Measurements from ENCODE around the gene INTS13. TPM values are rescaled to one million over a fixed set of nuclear protein-coding genes. Genes with fewer than 3 reads are reported as not detected.

The INTS13 gene
- total and polyA plus RNA-seq, 4 donors: 12.4 to 21.8 (median 17.9) TPM

- 94 to 98% methylated on average over 1 of the region's 1 CpG for WGBS, 2 donors
- TF ChIP-seq, protein P1, sequence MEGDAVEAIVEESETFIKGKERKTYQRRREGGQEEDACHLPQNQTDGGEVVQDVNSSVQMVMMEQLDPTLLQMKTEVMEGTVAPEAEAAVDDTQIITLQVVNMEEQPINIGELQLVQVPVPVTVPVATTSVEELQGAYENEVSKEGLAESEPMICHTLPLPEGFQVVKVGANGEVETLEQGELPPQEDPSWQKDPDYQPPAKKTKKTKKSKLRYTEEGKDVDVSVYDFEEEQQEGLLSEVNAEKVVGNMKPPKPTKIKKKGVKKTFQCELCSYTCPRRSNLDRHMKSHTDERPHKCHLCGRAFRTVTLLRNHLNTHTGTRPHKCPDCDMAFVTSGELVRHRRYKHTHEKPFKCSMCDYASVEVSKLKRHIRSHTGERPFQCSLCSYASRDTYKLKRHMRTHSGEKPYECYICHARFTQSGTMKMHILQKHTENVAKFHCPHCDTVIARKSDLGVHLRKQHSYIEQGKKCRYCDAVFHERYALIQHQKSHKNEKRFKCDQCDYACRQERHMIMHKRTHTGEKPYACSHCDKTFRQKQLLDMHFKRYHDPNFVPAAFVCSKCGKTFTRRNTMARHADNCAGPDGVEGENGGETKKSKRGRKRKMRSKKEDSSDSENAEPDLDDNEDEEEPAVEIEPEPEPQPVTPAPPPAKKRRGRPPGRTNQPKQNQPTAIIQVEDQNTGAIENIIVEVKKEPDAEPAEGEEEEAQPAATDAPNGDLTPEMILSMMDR (IDR thresholded peaks at IDR 0.05; ENCODE audit: control extremely low read depth, extremely low read depth): no peak
- ATAC-seq (ENCODE audit: insufficient read depth, low FRiP score): no peak
These were observed 41.0 kb upstream of the INTS13 start for GRCh38 chr12:26978801-26979200.

DNA sequence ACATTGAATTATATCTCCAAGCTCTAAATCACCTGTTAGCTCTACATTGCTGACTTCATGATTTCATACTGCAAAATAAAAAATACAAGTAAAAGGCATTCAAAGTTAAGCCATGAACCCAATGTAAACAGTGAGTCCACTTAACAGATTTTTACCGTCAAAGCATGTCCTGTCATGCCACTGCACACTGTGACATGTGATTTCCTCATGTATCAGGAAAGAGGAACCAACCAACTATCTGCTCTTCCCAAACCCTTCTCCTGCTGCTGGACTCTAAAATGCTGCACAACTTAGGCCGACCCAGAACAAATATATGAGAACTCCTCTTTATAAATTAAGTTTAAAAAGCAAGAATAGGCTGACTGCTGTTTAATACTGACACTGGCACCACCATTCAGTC is 38.9 kb upstream of the INTS13 start:
- peaks cover 0 to 17% (median 9%) of the 10 kb centered on the region in 4 donors for H3K36me3 ChIP-seq (ENCODE audit: control insufficient read depth in 4 of 4, insufficient read depth in 4 of 4, low read length in 4 of 4)
- 42 to 70% methylated on average over 2 of the region's 2 CpGs for WGBS, 2 donors
- no peak overlapping the region for H3K4me3 ChIP-seq
- no peak for ATAC-seq (ENCODE audit: insufficient read depth, low FRiP score)
- H3K4me1 ChIP-seq (ENCODE audit: control insufficient read depth in 5 of 5, insufficient read depth in 5 of 5, low read length in 5 of 5): no peaks in the 10 kb centered on the region
- DNase-seq: no peak
- H3K9me3 ChIP-seq (ENCODE audit: control insufficient read depth in 4 of 4, insufficient read depth in 3 of 4, low read length in 3 of 4): no peaks in the 10 kb centered on the region
- TF ChIP-seq, protein P1 (IDR thresholded peaks at IDR 0.05; ENCODE audit: control extremely low read depth, extremely low read depth): no peak
- H3K27ac ChIP-seq (ENCODE audit: low read depth in 1 of 2, low read length in 1 of 2): no peak overlapping the region
- H3K9ac ChIP-seq (ENCODE audit: insufficient read depth in 1 of 2, low read length in 2 of 2): no peak overlapping the region
- H3K27me3 ChIP-seq (ENCODE audit: control insufficient read depth in 3 of 3, insufficient read depth in 3 of 3, low read length in 2 of 3): no peaks in the 10 kb centered on the region

More at GRCh38 chr12:26978801-26979200, 41.0 kb upstream of the INTS13 start:
- Histone ChIP-seq H3K27me3 (ENCODE audit: control insufficient read depth in 3 of 3, insufficient read depth in 3 of 3, low read length in 2 of 3) (no peaks in the 10 kb centered on the region), H3K27ac (ENCODE audit: low read depth in 1 of 2, low read length in 1 of 2) (no peak overlapping the region), H3K9me3 (ENCODE audit: control insufficient read depth in 4 of 4, insufficient read depth in 3 of 4, low read length in 3 of 4) (no peaks in the 10 kb centered on the region), H3K4me3 (no peak overlapping the region), H3K9ac (ENCODE audit: insufficient read depth in 1 of 2, low read length in 2 of 2) (no peak overlapping the region), H3K36me3 (ENCODE audit: control insufficient read depth in 4 of 4, insufficient read depth in 4 of 4, low read length in 4 of 4) (peaks cover 0 to 10% (median 9%) of the 10 kb centered on the region in 4 donors), H3K4me1 (ENCODE audit: control insufficient read depth in 5 of 5, insufficient read depth in 5 of 5, low read length in 5 of 5) (no peaks in the 10 kb centered on the region)
- DNase-seq: no peak

DNA sequence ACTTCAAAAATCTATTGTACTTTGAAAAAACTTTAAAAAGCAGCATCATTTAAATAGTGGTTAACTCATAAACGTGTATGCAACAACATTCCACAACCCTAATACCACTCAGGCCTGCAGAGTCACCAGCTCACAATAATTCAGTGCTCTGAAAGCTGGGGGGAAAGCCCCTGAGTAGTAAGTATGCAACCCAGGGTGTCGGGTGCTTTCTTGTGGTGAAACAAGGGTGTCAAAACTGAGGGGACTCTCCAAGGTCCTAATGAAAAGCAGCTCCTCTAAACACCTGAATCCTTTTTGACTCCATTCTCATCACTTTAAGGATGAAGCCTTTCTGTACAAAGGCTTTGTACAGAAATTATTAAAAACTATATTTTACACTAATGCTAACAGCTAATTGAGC is 34.2 kb upstream of the INTS13 start:
- DNase-seq: no peak
- no peaks in the 10 kb centered on the region for H3K4me1 ChIP-seq (ENCODE audit: control insufficient read depth in 5 of 5, insufficient read depth in 5 of 5, low read length in 5 of 5)
- 75 to 80% methylated on average over 2 of the region's 2 CpGs for WGBS, 2 donors
- H3K9ac ChIP-seq (ENCODE audit: insufficient read depth in 1 of 2, low read length in 2 of 2): no peak overlapping the region
- H3K27ac ChIP-seq (ENCODE audit: low read depth in 1 of 2, low read length in 1 of 2): no peak overlapping the region
- no peaks in the 10 kb centered on the region for H3K9me3 ChIP-seq (ENCODE audit: control insufficient read depth in 4 of 4, insufficient read depth in 3 of 4, low read length in 3 of 4)
- TF ChIP-seq, protein P1 (IDR thresholded peaks at IDR 0.05; ENCODE audit: control extremely low read depth, extremely low read depth): no peak
- no peak overlapping the region for H3K4me3 ChIP-seq
- no peaks in the 10 kb centered on the region for H3K27me3 ChIP-seq (ENCODE audit: control insufficient read depth in 3 of 3, insufficient read depth in 3 of 3, low read length in 2 of 3)
- peaks cover under 1 to 24% (median 11%) of the 10 kb centered on the region in 4 donors for H3K36me3 ChIP-seq (ENCODE audit: control insufficient read depth in 4 of 4, insufficient read depth in 4 of 4, low read length in 4 of 4)
- ATAC-seq (ENCODE audit: insufficient read depth, low FRiP score): no peak

GRCh38 chr12:26970136-26970535 is 32.4 kb upstream of the INTS13 start:
- Histone ChIP-seq H3K4me3 (no peak overlapping the region), H3K9ac (ENCODE audit: insufficient read depth in 1 of 2, low read length in 2 of 2) (no peak overlapping the region), H3K36me3 (ENCODE audit: control insufficient read depth in 4 of 4, insufficient read depth in 4 of 4, low read length in 4 of 4) (peaks cover 5 to 24% (median 14%) of the 10 kb centered on the region in 4 donors), H3K9me3 (ENCODE audit: control insufficient read depth in 4 of 4, insufficient read depth in 3 of 4, low read length in 3 of 4) (no peaks in the 10 kb centered on the region), H3K4me1 (ENCODE audit: control insufficient read depth in 5 of 5, insufficient read depth in 5 of 5, low read length in 5 of 5) (no peaks in the 10 kb centered on the region), H3K27ac (ENCODE audit: low read depth in 1 of 2, low read length in 1 of 2) (no peak overlapping the region), H3K27me3 (ENCODE audit: control insufficient read depth in 3 of 3, insufficient read depth in 3 of 3, low read length in 2 of 3) (no peaks in the 10 kb centered on the region)
- TF ChIP-seq, protein P1 (IDR thresholded peaks at IDR 0.05; ENCODE audit: control extremely low read depth, extremely low read depth): no peak
- DNase-seq (no peak), ATAC-seq (ENCODE audit: insufficient read depth, low FRiP score) (no peak)
- WGBS, 2 donors: 98 to 99% methylated on average over 2 of the region's 2 CpGs

Measured in lung (tissue), 12 donors.